K562 (cell line): ENCODE measurements around the gene LRRC25. TPM values are rescaled to one million over a fixed set of nuclear protein-coding genes. Genes with fewer than 3 reads are reported as not detected.

ENCODE experiments used
- ATF4 ChIP-seq: fragments of 450-650 bp; formaldehyde crosslinking; IDR thresholded peaks from 2 replicates; pipeline ENCODE4 v1.4.0; 2022; ENCODE audit warnings: mild to moderate bottlenecking, moderate library complexity
- CBX3 ChIP-seq, 2 experiments: IDR thresholded peaks; 1 replicate in 1 of 2; 2 replicates in 1 of 2; pipeline ENCODE4 v1.6.1; 2012; ENCODE audit warnings: inconsistent platforms in 2 of 2, low read length in 2 of 2, borderline replicate concordance in 1 of 2, control low read depth in 1 of 2
- POLR2B ChIP-seq: fragments of 450-650 bp; IDR thresholded peaks from 2 replicates; pipeline ENCODE4 v1.6.1; 2018; ENCODE audit warnings: low read depth; ENCODE audit not compliant: partially characterized antibody
- TBL1XR1 ChIP-seq, 2 experiments: IDR thresholded peaks; 2 replicates each; pipeline ENCODE4 v1.6.1; 2012; ENCODE audit warnings: improper control_type of control experiment in 2 of 2, low read length in 2 of 2, mild to moderate bottlenecking in 1 of 2
- ZNF592 ChIP-seq: fragments of 450-650 bp; IDR thresholded peaks from 2 replicates; pipeline ENCODE4 v1.6.1; 2017; ENCODE audit warnings: antibody characterized with exemption, mild to moderate bottlenecking
- polyA plus RNA-seq, 8 experiments: library from polyadenylated mRNA; depleted of rRNA in 4 of 8; stranded (reverse) in 5 of 8; unstranded in 3 of 8; fragments of >200 nt; fragmentation: Nextera tagmentation in 2 of 8; fragmentation: Illumina TruSeq in 1 of 8; extraction: Ambion mirVana in 2 of 8; extraction: Trizol in 1 of 8; gene quantifications; 2 replicates each; pipeline versions ENCODE4 v1.2.1 to v1.2.3, GENCODE V29; 2011 to 2014; ENCODE audit warnings: inconsistent platforms in 1 of 8, missing spikeins in 1 of 8
- total RNA-seq, 7 experiments: library from RNA; depleted of rRNA in 6 of 7; stranded (reverse); fragments of >200 nt in 6 of 7; fragmentation: Illumina TruSeq in 2 of 7; extraction: Trizol in 2 of 7; gene quantifications; 2 replicates each; pipeline versions ENCODE4 v1.2.1 to v1.2.3, GENCODE V29; 2011 to 2021; ENCODE audit warnings: low replicate concordance in 1 of 7

Gene LRRC25
- total and polyA plus RNA-seq, 9 of the 15 experiments (the other 6 are each of a cell fraction or from before 2014, with no cell fraction given): 0.07 to 0.36 (median 0.10) TPM; not detected in 3

GRCh38 chr19:18414504-18415177 lies 17.2 kb upstream of the LRRC25 start (continued):
- TF ChIP-seq ATF4 (CRISPR knock-in tag) (0 out of 2 replicates have a peak, but pooled peaks have one; percentile 9), TBL1XR1 (IDR thresholded peaks at IDR 0.05; ENCODE audit: low read length in 2 of 2) (peak in 1 of 2 experiments; percentile 15; a peak in 1 of 4 replicates), POLR2B (peak; percentile 59), CBX3 (IDR thresholded peaks at IDR 0.05; ENCODE audit: borderline replicate concordance in 1 of 2, low read length in 2 of 2) (0 out of 3 replicates have a peak, but pooled peaks of 1 of the 2 experiments have one; percentile 17), ZNF592 (peak; percentile 34)
